HG03571 (cell line): Measurements from ENCODE around the gene CAPRIN2.
A peak's percentile ranks its signal among the peaks of the same experiment; 100 is the strongest.

Experiments used
- ATAC-seq: cut with Tn5 transposase; IDR thresholded peaks from one replicate; pipeline ENCODE4 v1.9.1; 2021; ENCODE audit not compliant: unreplicated experiment

Gene CAPRIN2, protein sequence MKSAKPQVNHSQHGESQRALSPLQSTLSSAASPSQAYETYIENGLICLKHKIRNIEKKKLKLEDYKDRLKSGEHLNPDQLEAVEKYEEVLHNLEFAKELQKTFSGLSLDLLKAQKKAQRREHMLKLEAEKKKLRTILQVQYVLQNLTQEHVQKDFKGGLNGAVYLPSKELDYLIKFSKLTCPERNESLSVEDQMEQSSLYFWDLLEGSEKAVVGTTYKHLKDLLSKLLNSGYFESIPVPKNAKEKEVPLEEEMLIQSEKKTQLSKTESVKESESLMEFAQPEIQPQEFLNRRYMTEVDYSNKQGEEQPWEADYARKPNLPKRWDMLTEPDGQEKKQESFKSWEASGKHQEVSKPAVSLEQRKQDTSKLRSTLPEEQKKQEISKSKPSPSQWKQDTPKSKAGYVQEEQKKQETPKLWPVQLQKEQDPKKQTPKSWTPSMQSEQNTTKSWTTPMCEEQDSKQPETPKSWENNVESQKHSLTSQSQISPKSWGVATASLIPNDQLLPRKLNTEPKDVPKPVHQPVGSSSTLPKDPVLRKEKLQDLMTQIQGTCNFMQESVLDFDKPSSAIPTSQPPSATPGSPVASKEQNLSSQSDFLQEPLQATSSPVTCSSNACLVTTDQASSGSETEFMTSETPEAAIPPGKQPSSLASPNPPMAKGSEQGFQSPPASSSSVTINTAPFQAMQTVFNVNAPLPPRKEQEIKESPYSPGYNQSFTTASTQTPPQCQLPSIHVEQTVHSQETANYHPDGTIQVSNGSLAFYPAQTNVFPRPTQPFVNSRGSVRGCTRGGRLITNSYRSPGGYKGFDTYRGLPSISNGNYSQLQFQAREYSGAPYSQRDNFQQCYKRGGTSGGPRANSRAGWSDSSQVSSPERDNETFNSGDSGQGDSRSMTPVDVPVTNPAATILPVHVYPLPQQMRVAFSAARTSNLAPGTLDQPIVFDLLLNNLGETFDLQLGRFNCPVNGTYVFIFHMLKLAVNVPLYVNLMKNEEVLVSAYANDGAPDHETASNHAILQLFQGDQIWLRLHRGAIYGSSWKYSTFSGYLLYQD

DNA sequence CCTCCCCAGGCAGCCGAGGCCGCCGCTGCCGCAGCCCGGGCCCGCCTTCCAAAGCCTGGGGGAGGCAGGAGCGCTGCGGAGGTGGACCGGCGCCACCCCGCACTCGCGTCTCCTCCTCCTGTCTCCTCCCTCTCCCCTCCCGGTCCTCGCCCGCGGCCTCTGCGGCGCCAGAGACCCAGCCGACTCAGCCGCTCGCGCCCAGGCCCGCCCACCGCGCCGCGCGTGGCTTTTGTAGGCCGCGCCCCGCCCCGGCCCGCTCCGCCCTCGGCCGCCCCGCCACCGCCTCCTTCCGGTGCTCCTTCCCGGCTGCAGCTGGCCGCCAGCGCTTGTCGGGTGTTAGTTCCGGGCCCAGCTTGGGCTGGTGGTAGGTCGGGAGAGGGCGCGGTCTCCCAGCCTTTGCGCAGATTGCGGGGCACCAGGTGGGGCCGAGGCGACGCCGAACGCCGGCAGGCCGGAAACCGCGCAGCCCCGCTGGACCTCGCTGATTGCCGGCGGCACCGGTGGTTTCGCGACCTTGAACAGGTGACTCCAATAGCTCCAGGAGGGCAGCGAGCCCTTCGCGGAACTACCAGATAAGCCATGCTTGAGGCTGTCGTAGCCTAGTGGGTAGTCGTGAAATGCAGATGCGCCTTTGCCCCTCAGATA is at the start of gene CAPRIN2:
Gene CAPRIN2, minus strand, starts transcription at position 202 of the 645 bp plus-strand sequence. CDS start 1,431 bp downstream, outside the sequence.
- peak; percentile 96 for ATAC-seq

DNA sequence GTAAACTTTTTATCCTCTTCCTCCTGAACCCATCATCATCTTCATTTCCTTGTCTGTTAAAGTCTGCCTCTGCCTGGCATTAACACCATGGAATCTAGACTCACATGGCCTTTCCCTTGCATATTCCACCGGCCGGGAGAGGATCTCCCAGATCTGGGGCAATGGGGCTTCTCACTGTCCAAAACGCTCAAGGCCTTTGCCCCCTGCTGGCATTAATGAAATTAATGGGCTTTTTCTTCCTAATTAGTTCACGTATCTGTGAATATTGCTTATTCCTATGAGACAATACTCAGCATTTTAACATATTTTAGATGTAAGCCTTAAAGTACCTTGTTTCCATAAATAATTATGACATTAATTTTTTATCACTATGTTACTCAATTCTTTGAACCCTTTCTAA is 42.9 kb upstream of the CAPRIN2 start:
- ATAC-seq = no peak

DNA sequence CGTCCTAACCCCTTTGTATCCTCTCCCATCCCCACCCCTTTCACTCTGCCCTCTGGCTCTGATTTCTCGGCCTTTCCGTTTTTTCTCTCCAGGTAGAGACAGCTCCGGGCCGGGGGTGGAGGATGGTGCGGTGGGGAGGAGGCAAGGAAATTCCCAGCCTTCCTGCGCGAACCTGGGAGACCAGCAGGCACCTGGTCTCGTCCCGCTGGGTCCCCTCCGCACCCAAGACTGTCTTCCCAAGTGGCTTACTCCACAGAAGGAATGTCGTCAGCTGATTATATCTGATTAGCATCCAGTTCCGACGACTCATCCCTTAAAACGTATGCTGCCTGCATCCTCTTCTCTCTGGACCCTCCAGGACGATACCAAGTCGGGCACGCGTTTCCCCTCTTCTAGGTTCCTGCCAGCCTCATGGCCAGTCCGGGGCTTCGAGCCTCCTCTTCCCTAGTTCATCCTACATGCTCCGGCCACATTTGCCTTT is 42.2 kb upstream of the CAPRIN2 start:
- no peak for ATAC-seq

DNA sequence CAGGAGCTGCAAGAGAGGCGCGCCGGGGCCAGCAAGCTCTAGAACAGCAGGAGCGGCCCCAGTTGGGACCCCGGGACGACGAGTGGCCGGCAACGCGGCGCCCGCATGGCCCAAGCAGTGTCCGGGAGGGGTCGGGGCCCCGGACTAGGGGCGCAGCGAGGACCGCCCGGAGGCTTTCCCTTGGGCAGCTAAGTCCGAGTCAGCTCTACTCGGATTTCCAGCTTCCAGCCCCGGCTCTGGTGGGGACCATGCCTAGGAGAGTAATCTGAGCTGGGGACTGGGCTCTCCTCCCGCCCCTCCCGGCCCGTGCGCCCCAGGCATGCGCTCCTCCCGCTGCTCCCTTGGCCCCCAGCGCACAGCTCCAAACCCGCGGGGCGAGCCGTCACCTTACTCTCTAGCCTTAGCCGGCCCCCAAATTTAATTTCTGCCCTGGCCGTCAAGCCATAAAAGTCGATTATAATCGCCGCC is 41.6 kb upstream of the CAPRIN2 start:
- no peak for ATAC-seq

DNA sequence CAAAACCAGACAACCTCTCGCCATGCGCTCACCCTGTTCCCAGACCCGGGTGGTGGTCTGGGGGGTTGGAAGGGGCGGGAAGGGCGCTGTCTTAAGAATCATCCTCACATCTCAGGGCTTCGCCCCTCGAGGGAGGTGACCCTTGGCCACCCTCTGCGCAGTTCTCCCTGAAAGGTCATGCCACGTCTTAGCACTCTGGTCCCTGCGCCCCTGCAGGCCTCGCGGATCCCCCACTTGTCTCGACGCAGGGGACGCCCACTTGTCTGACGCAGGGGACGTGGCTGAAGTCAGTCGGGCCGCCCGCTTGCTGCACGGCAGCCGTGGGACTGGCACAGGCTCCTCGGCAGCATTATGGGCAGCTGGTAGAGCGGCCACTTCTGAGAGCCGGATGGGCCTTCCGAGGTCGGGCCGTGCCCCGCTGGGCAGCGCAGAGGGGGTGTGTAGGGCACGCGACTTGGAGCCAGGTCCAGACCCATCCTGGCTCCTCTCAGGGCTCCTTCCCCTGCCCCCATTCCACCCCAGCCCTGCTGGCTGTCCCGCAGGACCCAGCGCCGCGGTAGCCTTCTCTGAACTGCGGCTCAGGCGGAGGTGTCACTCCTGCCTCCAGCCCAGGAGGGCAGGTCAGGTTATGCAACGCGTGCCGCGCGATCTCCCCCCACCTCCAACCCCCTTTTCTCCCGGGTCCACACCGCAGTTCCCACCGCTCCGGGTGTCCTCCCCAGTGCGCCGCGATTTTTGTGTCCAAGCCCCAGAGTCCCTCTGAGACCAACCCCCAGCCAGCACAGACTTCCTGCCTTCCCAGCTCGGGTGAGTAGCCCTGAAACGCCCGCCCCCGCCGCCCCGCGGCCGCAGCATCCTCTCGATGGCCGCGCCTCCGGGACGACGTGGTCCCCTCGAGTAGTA is 40.9 kb upstream of the CAPRIN2 start:
- peak; percentile 79 for ATAC-seq

DNA sequence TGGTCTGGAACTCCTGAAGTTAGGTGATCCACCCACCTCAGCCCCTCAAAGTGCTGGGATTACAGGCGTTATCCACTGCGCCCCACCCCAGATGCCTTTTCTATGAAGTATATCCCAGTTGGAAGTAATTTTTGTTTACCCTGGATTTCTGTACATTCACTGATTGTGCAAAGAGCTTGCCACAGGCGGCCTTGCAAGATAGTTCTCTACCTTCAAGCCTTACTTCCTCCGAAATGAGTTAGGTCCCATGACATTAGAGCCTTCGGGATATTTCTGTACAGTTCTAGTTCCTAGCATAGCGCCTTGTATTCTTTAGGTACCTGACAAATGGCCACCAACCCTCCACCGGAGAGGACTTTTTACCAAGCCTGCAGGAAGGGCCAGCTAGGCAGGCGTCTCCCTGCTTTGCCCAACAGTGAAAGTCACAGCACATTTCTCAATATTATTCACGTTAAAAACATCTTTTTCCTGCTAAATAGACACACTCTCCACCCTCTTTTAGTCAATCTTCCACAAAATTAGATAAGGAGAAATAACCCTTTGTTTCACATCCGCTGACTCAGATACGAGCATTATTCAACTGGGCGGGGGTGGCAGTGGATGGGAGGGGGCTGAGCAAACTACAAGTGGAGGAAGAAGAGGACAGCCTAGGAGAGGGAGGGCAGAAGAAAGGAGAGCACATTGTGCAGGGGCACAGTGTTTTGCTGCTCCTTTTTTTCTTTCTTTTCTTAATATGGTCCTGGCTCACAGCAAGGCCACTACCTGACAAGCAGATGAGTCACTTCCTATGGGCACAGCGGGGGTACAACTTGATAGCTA is 40.0 kb upstream of the CAPRIN2 start:
- no peak for ATAC-seq

DNA sequence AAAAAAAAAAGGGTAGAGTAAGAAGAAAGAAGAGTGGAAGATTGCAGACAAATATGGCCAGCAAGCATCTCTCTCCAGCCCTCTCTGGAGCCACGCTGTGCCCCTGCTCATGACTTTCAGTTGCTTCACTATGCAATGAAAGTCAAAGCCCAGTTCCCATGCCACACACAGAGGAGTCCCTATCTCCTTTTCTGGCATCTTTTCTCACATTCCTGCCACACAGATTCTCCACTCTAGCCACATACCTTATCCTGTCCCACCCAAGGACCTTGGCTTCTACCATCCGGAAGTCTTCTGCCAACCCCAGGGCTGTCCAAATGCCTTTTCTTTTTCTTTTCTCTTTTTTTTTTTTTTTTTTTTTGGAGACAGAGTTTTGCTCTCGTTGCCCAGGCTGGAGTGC is 39.3 kb upstream of the CAPRIN2 start:
- no peak for ATAC-seq

DNA sequence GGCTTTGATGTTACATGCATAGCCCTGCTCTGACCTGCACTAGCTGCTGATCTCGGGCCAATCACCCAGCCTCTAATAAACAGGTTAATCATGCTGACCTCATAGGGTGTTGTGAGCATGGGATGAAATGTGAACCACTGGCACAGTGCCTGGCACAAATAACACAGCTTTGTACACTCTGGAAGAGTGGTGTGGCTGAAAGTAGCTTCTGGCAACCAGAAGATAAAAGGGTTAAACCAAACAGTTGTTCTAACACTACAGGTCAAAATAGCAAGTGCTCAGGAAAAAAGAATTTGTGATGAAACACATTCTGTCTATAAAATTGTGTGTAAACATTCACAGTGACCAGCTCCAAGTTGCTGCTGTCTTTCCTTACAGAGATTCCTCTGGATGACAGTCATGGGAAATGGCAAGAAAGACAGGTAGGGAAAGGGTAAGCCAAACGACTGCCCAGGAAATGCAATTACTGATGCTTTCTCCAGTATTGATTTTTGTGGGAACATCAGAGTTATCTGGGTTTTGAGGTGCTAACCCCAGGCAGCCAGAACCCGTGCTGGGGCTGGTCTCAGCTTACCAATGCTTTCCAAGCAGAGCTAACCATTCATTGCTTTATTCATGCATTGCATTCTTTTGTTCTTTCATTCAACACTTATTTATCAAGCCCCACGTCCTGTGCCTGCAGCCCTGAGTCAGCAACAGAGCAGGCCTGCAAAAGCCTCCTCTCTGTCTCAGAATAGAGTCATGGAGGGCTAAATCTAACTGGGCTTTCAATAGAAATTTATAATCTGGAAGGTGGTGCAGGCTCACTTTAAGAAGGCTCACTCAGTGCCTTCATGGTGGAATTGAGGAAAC is 38.1 kb upstream of the CAPRIN2 start:
- no peak for ATAC-seq

DNA sequence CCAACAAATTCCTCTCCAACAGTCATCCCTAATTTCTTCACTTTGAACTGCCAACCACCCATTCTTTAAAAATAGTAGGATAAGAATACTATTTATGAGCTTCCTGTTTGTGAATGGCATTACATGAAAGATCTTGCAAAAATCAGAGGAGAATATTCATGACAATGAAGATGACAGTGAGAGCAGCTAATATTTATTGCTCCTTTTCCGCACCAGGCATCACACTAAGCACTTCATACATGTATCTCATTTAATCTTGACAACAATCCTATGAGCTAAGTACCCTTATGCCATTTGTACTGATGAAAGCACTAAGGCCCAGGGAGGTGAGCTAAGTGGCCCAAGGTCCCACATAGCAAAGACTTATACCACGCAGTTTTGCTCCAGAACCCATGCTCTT is 37.3 kb upstream of the CAPRIN2 start:
- no peak for ATAC-seq

DNA sequence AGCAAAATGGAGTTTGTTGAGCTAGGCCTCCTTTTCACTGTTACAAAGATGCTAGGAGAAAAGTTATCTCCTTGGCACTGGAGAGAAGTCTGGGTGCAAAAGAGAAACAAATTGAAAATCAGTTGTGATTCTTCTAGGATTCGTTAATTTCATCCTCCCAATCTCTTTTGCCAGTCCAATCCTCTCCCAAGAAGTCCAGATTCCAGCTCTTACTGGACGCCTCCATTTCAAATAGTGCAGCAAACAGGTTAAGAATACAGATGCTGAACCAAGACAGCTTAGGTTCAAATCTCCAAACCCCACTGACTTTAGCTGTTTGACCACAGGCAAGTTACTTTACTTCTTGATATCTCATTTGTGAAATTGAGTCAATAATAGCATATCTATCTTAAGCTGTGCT is 34.0 kb upstream of the CAPRIN2 start:
- no peak for ATAC-seq

DNA sequence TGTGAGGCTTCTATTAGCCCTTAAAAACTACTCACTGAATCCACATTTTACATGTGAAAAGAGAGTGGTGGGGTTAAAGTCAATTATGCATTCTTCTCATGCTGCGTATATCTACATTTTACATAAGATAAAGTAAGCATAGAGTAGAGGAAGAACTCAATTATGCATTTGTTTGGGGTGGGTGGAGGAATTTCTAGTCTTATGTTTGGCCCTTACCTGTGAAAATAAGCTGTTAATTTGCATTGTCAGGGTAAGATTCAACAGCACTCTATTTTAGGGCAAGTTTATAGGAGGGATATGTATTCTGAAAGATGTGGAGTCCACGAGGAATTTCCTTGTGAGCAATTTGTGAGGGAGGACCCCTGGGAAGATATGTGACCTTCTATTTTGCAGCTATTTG is 30.9 kb upstream of the CAPRIN2 start:
- ATAC-seq = no peak

DNA sequence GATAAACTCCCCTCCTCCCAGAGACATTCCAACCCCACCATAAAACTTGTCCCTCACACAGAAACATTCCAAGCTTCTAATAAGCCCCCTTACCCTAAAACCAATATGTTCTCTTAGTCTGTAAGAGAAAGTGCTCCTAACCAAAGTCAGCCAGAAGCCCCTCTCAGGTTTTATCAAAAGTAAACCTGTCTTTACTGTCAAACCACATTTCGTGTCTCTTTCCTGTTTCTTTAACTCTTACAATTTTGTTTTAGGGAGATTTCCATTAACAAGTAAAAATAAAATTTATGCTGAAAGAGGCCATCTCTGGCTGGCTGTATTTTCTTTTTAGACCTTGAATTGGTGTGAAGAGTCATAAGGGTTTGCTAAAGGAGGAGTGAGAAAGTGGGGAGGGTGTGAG is 29.8 kb upstream of the CAPRIN2 start:
- no peak for ATAC-seq

DNA sequence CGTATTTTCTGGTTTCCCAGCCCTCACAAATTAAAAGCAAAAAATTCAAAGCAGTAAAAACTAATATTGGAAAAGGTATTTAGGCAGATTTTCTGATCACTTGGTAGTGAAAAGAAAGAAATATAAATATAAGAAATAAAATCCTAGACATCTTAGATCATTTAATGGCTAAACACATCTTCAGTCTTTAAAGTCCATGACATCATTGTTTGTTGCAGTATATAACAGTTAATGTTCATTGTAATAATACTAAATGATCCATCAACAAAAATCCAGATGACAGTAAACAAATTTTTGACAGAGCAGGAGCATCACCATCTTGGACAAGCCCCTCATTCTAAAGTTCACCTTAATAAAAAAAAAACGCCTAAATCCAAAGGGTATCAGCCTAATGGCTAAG is 29.2 kb upstream of the CAPRIN2 start:
- no peak for ATAC-seq

DNA sequence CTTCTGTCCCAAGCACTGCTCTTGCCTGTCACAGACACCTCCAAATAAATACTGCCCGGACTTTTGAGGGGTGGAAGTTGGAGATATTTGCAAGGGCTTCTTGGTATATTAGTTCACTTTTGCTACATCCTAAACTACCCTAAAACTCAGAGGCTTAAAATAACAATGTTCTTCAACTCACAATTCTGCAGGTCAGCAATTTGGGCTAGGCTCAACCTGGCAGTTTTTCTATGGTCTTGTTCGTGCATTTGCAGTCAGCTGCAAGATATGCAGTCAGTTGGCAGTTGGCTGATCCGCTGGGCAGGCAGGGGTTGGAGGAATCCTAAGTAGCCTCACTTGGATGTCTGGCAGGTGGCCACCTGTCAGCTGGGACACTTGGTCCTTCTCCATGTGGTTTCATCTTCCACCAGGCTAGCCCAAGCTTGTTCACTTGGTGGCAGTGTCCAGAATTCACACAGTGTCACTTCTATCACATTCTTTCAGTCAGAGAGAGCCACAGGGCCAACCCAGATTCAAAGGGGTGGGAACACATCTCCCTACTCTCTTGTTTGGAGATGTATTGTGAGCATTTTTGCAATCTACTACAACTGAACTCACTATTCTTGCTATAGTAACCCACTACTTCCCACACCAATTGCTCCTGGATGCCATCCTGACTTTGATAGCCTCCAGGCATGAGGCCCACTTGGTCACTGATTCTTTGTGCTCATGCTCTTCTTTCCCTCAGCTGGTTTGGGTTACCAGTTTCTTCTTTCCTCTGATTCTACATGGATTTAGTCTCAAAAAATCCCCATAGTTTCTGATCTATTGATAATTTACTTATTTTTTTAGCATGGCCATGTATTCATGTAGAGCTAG is 27.8 kb upstream of the CAPRIN2 start:
- ATAC-seq = no peak

DNA sequence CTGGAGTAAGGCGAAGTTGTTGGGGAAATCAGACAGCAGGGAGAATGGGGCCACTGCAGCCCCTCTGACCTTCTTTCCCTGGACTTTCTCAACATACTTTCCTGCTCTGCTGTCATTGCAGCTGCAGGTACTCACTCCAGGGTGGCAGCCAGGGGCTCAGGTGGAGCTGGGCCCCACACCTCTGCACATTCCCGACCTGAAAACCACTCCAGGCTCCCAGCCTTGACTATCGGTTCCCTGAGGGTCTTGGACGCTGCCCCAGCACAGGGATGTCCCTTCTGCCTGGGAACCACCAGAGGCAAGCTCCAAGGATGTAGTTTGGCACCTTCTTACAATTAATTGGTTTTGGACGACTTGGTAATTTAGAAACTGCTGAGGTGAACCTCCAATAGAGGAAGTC is 24.8 kb upstream of the CAPRIN2 start:
- ATAC-seq = no peak

DNA sequence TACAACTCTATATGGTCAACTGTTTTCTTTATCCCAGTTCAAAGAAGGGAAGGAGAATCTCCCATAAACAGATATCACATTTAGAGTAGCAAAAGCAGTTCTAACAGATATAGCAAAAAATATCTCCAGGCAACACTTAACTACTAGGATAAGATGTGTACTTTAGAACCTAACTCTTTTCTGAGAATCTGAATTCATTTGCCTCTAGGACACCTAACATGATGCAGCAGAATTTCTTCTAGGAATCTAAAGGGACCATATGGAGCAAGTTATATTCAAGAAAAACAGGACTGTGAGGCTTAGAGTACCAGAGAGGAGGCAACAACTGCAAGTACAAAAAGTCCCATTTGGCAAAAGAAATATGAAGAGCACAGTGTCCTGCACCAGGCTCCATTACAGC is 24.4 kb upstream of the CAPRIN2 start:
- ATAC-seq = no peak

DNA sequence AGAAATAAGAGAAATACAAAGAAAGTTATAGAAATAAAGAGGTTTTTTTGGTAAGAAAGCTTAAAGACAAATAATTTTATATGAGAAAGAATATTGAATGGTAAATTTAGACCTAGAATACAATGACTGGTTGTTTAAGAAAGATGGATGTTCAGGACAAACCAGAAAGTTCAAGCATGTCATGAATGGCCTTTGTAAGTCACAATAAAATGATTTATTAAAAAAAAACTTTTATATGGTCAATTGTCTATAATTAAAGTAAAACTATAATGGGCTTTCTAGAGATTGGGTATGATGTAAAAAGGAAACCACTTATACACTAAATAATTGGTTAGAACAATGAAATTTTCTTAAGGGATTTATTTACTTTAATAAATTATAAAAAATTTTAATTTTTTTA is 19.8 kb upstream of the CAPRIN2 start:
- ATAC-seq = no peak
